K562 (cell line): Measurements from ENCODE around the gene FBLN2. TPM values are rescaled to one million over a fixed set of nuclear protein-coding genes. Genes with fewer than 3 reads are reported as not detected.
A peak's percentile ranks its signal among the peaks of the same experiment; 100 is the strongest.

ENCODE experiments used
- CBX2 ChIP-seq: fragments of 200-600 bp; sonication (generic); IDR thresholded peaks from one replicate; pipeline ENCODE4 v1.6.1; 2012; ENCODE audit warnings: mild to moderate bottlenecking, low read length, inconsistent platforms; ENCODE audit not compliant: insufficient read depth, poor library complexity, severe bottlenecking
- CHD1 ChIP-seq: fragments of 200-600 bp; sonication (generic); IDR thresholded peaks from one replicate; pipeline ENCODE4 v1.6.1; 2012; ENCODE audit warnings: mild to moderate bottlenecking, moderate library complexity, low read length, inconsistent platforms
- ELF1 ChIP-seq: fragments of 200-800 bp; sonication (Bioruptor generic); IDR thresholded peaks from 2 replicates; pipeline ENCODE4 v1.6.1; 2016; ENCODE audit warnings: missing genetic modification characterization, missing compliant biosample characterization
- GABPA ChIP-seq: fragments of 200-800 bp; sonication (Bioruptor generic); conservative IDR thresholded peaks from 2 replicates; pipeline ENCODE4 v1.6.1; 2016; ENCODE audit warnings: low read depth, missing genetic modification characterization, missing compliant biosample characterization
- GATA2 ChIP-seq: sonication (generic); formaldehyde crosslinking; IDR thresholded peaks from 2 replicates; pipeline ENCODE4 v1.4.0; 2020; ENCODE audit warnings: mild to moderate bottlenecking, missing genetic modification reagents
- GATAD2B ChIP-seq: fragments of 450-650 bp; IDR thresholded peaks from 2 replicates; pipeline ENCODE4 v1.6.1; 2017; ENCODE audit warnings: mild to moderate bottlenecking, borderline replicate concordance
- HNRNPH1 ChIP-seq: fragments of 200-400 bp; formaldehyde crosslinking; optimal IDR thresholded peaks from 2 replicates; pipeline ENCODE3; 2017; ENCODE audit warnings: low read depth, mild to moderate bottlenecking, low read length, moderate library complexity
- HNRNPL ChIP-seq: fragments of 200-400 bp; formaldehyde crosslinking; IDR thresholded peaks from 2 replicates; pipeline ENCODE4 v1.6.1; 2017; ENCODE audit warnings: low read depth, mild to moderate bottlenecking, low read length
- KDM5B ChIP-seq: fragments of 200-600 bp; sonication (generic); IDR thresholded peaks from 2 replicates; pipeline ENCODE4 v1.6.1; 2012; ENCODE audit warnings: low read depth, mild to moderate bottlenecking, moderate library complexity, low read length, control low read depth, inconsistent platforms; ENCODE audit not compliant: insufficient replicate concordance
- KLF10 ChIP-seq: fragments of 250-450 bp; sonication (Bioruptor Pico); IDR thresholded peaks from 2 replicates; pipeline ENCODE4 v1.6.1; 2021; ENCODE audit warnings: matching md5 sums
- MBD1 ChIP-seq: fragments of 250-450 bp; sonication (Bioruptor Pico); IDR thresholded peaks from 2 replicates; pipeline ENCODE4 v1.8.0; 2022; ENCODE audit warnings: inconsistent platforms
- MTA2 ChIP-seq: fragments of 450-650 bp; IDR thresholded peaks from 2 replicates; pipeline ENCODE4 v1.6.1; 2016; ENCODE audit warnings: low read depth
- NR2C1 ChIP-seq, 2 experiments: fragments of 450-650 bp; IDR thresholded peaks; 2 replicates each; pipeline ENCODE4 v1.6.1; 2017; ENCODE audit warnings: mild to moderate bottlenecking in 2 of 2, antibody characterized with exemption in 1 of 2, inconsistent platforms in 1 of 2, missing compliant biosample characterization in 1 of 2, missing genetic modification characterization in 1 of 2
- TSC22D4 ChIP-seq: fragments of 450-650 bp; IDR thresholded peaks from 2 replicates; pipeline ENCODE4 v1.6.1; 2016; ENCODE audit warnings: missing genetic modification characterization, missing biosample characterization, control low read depth
- ZNF23 ChIP-seq: fragments of 250-450 bp; sonication (Bioruptor Pico); IDR thresholded peaks from 2 replicates; pipeline ENCODE4 v1.4.0; 2020; ENCODE audit warnings: mild to moderate bottlenecking
- ZNF3 ChIP-seq: fragments of 250-450 bp; sonication (Bioruptor Pico); IDR thresholded peaks from 2 replicates; pipeline ENCODE4 v1.5.0; 2021; ENCODE audit warnings: mild to moderate bottlenecking, moderate library complexity
- ZNF780A ChIP-seq: fragments of 250-450 bp; sonication (Bioruptor Pico); IDR thresholded peaks from 2 replicates; pipeline ENCODE4 v1.5.0; 2021; ENCODE audit warnings: mild to moderate bottlenecking
- polyA plus RNA-seq, 8 experiments: library from polyadenylated mRNA; depleted of rRNA in 4 of 8; stranded (reverse) in 5 of 8; unstranded in 3 of 8; fragments of >200 nt; fragmentation: Nextera tagmentation in 2 of 8; fragmentation: Illumina TruSeq in 1 of 8; extraction: Ambion mirVana in 2 of 8; extraction: Trizol in 1 of 8; gene quantifications; 2 replicates each; pipeline versions ENCODE4 v1.2.1 to v1.2.3, GENCODE V29; 2011 to 2014; ENCODE audit warnings: inconsistent platforms in 1 of 8, missing spikeins in 1 of 8
- total RNA-seq, 7 experiments: library from RNA; depleted of rRNA in 6 of 7; stranded (reverse); fragments of >200 nt in 6 of 7; fragmentation: Illumina TruSeq in 2 of 7; extraction: Trizol in 2 of 7; gene quantifications; 2 replicates each; pipeline versions ENCODE4 v1.2.1 to v1.2.3, GENCODE V29; 2011 to 2021; ENCODE audit warnings: low replicate concordance in 1 of 7
- TF ChIP-seq, protein P1 (sequence below): IDR thresholded peaks from 2 replicates; pipeline ENCODE4 v1.6.1; 2011; ENCODE audit not compliant: insufficient read length; ENCODE audit errors: extremely low read depth
- TF ChIP-seq, protein P2 (sequence below): fragments of 450-650 bp; formaldehyde crosslinking; conservative IDR thresholded peaks from 2 replicates; pipeline ENCODE4 v1.4.0; 2022; ENCODE audit warnings: mild to moderate bottlenecking, missing genetic modification characterization
- TF ChIP-seq, protein P3 (sequence below): fragments of 450-650 bp; formaldehyde crosslinking; IDR thresholded peaks from 2 replicates; pipeline ENCODE4 v1.4.0; 2020; ENCODE audit warnings: mild to moderate bottlenecking, moderate library complexity
- TF ChIP-seq, protein P4 (sequence below): fragments of 450-650 bp; formaldehyde crosslinking; IDR thresholded peaks from 2 replicates; pipeline ENCODE4 v1.4.0; 2020; ENCODE audit warnings: mild to moderate bottlenecking

FBLN2 gene
- total and polyA plus RNA-seq, 9 of the 15 experiments (the other 6 are each of a cell fraction or from before 2014, with no cell fraction given) = 0.03 to 0.10 (median 0.04) TPM; not detected in 6

GRCh38 chr3:13650210-13651056 lies 101.5 kb downstream of the FBLN2 start (continued):
- TF ChIP-seq, protein P1, sequence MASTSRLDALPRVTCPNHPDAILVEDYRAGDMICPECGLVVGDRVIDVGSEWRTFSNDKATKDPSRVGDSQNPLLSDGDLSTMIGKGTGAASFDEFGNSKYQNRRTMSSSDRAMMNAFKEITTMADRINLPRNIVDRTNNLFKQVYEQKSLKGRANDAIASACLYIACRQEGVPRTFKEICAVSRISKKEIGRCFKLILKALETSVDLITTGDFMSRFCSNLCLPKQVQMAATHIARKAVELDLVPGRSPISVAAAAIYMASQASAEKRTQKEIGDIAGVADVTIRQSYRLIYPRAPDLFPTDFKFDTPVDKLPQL = no peak
- TF ChIP-seq, protein P2, sequence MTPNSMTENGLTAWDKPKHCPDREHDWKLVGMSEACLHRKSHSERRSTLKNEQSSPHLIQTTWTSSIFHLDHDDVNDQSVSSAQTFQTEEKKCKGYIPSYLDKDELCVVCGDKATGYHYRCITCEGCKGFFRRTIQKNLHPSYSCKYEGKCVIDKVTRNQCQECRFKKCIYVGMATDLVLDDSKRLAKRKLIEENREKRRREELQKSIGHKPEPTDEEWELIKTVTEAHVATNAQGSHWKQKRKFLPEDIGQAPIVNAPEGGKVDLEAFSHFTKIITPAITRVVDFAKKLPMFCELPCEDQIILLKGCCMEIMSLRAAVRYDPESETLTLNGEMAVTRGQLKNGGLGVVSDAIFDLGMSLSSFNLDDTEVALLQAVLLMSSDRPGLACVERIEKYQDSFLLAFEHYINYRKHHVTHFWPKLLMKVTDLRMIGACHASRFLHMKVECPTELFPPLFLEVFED (CRISPR knock-in tag) = no peak; the same call in 1 of the 2 replicates
- no peak for TF ChIP-seq ZNF23 (CRISPR knock-in tag)
- TF ChIP-seq ZNF780A (CRISPR knock-in tag) = no peak
- TF ChIP-seq GATAD2B = peak; percentile 86; the same call in 1 of the 2 replicates
- TF ChIP-seq HNRNPH1 = no peak
- TF ChIP-seq, protein P3, sequence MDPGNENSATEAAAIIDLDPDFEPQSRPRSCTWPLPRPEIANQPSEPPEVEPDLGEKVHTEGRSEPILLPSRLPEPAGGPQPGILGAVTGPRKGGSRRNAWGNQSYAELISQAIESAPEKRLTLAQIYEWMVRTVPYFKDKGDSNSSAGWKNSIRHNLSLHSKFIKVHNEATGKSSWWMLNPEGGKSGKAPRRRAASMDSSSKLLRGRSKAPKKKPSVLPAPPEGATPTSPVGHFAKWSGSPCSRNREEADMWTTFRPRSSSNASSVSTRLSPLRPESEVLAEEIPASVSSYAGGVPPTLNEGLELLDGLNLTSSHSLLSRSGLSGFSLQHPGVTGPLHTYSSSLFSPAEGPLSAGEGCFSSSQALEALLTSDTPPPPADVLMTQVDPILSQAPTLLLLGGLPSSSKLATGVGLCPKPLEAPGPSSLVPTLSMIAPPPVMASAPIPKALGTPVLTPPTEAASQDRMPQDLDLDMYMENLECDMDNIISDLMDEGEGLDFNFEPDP (CRISPR knock-in tag) = peak; percentile 56; the same call in 1 of the 2 replicates
- TF ChIP-seq ELF1 = no peak
- peak; percentile 70; the same call in 1 of the 2 replicates for TF ChIP-seq GATA2
- TF ChIP-seq HNRNPL = no peak
- TF ChIP-seq MBD1 (CRISPR knock-in tag) = no peak
- no peak for TF ChIP-seq KLF10 (CRISPR knock-in tag)
- no peak for TF ChIP-seq ZNF3 (CRISPR knock-in tag)
- TF ChIP-seq CBX2 = no peak
- TF ChIP-seq, protein P4, sequence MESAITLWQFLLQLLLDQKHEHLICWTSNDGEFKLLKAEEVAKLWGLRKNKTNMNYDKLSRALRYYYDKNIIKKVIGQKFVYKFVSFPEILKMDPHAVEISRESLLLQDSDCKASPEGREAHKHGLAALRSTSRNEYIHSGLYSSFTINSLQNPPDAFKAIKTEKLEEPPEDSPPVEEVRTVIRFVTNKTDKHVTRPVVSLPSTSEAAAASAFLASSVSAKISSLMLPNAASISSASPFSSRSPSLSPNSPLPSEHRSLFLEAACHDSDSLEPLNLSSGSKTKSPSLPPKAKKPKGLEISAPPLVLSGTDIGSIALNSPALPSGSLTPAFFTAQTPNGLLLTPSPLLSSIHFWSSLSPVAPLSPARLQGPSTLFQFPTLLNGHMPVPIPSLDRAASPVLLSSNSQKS (CRISPR knock-in tag) = 0 out of 2 replicates have a peak, but pooled peaks have one; percentile 72
- TF ChIP-seq TSC22D4 (tag) = no peak
- no peak for TF ChIP-seq MTA2
- no peak for TF ChIP-seq KDM5B
- no peak for TF ChIP-seq NR2C1 (IDR thresholded peaks at IDR 0.05)
- TF ChIP-seq NR2C1 (tag; IDR thresholded peaks at IDR 0.05) = peak; percentile 48
- TF ChIP-seq GABPA (tag) = peak; percentile 74
- TF ChIP-seq CHD1 = no peak
